Fibroblast of villous mesenchyme (primary cell): ENCODE measurements around the gene CD22. TPM values are rescaled to one million over a fixed set of nuclear protein-coding genes. Genes with fewer than 3 reads are reported as not detected.
"Not testable (repeated sequence)": the region's sequence is repeated elsewhere in the genome, so short reads cannot be mapped to it uniquely, and the experiment has no call there.

Source experiments
- DNase-seq: peaks from one replicate; pipeline ENCODE4 v3.0.0-alpha.2; 2010; ENCODE audit warnings: low read depth
- H3K4me3 ChIP-seq: 2 replicates; pipeline ENCODE4 v1.5.1; 2011; ENCODE audit warnings: low read depth, mild to moderate bottlenecking, low read length
- total RNA-seq: library from RNA; depleted of rRNA; stranded (reverse); fragments of >200 nt; gene quantifications from 2 replicates; pipeline ENCODE4 v1.2.3, GENCODE V29; 2012
- TF ChIP-seq, protein P1 (sequence below): IDR thresholded peaks from 2 replicates; pipeline ENCODE4 v1.5.1; 2012; ENCODE audit warnings: low read depth, mild to moderate bottlenecking, low read length; ENCODE audit not compliant: insufficient read depth

CD22 gene
- 0.32 TPM in 1 of 2 replicates, not detected in the other for total RNA-seq

- no peak within 1 kb of the TSS for H3K4me3 ChIP-seq
- no peak for DNase-seq
- TF ChIP-seq, protein P1, sequence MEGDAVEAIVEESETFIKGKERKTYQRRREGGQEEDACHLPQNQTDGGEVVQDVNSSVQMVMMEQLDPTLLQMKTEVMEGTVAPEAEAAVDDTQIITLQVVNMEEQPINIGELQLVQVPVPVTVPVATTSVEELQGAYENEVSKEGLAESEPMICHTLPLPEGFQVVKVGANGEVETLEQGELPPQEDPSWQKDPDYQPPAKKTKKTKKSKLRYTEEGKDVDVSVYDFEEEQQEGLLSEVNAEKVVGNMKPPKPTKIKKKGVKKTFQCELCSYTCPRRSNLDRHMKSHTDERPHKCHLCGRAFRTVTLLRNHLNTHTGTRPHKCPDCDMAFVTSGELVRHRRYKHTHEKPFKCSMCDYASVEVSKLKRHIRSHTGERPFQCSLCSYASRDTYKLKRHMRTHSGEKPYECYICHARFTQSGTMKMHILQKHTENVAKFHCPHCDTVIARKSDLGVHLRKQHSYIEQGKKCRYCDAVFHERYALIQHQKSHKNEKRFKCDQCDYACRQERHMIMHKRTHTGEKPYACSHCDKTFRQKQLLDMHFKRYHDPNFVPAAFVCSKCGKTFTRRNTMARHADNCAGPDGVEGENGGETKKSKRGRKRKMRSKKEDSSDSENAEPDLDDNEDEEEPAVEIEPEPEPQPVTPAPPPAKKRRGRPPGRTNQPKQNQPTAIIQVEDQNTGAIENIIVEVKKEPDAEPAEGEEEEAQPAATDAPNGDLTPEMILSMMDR = no peak
Measured at GRCh38 chr19:35328851-35329285, at the start of gene CD22. TSS of gene CD22 (plus strand) at chr19:35329187. CDS start at chr19:35332041, 2,854 bp downstream.

DNA sequence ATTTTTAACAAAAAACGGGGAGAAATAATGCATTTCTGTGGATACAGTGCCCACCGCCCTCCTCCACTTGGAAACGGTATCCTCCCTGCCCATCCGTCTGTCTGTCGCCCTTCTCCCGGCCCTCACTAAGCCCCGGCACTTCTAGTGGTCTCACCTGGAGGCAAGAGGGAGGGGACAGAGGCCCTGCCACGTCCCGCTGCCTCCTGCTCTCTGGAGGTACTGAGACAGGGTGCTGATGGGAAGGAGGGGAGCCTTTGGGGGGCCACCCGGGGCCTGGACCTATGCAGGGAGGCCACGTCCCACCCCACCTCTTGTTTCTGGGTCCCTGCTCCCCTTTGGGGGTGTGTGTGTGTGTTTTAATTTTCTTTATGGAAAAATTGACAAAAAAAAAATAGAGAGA is 49.6 kb upstream of the CD22 start:
- no peak overlapping the region for H3K4me3 ChIP-seq
- TF ChIP-seq, protein P1 = no peak
- DNase-seq = no peak

DNA sequence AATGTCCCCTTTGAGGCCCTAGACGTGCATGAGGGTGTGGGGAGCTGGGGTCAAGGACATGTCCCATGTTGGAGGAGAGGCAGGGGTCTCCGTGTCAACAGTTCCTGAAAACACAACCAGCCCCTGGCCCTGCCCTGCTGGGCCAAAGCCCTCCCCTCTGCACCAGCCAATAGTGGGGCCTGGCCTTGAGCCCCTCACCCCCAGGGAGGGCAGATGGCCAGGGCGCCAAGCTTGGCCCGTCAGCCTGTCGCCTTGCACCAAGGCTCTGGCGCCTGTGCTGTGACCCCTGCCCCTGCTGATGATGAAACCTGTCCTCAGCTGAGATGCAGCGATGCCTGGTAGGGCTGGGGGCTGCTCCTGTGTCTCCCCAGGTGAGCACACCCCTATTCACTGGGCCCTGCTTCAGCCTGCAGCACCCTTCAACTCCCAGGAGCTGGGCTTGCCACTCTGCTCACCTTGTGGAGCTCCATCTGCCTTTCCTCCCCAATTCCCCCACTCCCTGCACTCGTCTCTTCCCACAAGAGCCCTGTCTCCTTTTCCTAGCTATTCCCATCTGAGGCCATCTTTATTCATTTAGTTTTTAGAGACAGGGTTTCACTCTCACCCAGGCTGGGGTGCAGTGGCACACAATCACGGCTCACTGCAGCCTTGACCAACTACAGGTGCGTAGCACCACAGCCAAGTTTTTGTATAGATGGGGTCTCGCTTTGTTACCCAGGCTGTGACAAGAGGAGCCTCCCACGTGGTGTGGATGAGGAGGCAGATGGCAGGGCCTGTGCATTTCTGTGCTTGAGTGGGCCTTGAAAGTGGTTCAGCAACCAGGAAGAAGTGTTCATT is 48.8 kb upstream of the CD22 start:
- TF ChIP-seq, protein P1 = no peak
- H3K4me3 ChIP-seq = no peak overlapping the region
- DNase-seq = no peak

GRCh38 chr19:35281303-35281702 is 47.7 kb upstream of the CD22 start:
- TF ChIP-seq, protein P1 = no peak
- no peak for DNase-seq
- no peak overlapping the region for H3K4me3 ChIP-seq

GRCh38 chr19:35284153-35285094 is 44.6 kb upstream of the CD22 start:
- TF ChIP-seq, protein P1 = no peak
- no peak overlapping the region for H3K4me3 ChIP-seq
- no peak for DNase-seq

GRCh38 chr19:35285095-35285449 is 43.9 kb upstream of the CD22 start:
- no peak for DNase-seq
- TF ChIP-seq, protein P1 = no peak
- H3K4me3 ChIP-seq = no peak overlapping the region

DNA sequence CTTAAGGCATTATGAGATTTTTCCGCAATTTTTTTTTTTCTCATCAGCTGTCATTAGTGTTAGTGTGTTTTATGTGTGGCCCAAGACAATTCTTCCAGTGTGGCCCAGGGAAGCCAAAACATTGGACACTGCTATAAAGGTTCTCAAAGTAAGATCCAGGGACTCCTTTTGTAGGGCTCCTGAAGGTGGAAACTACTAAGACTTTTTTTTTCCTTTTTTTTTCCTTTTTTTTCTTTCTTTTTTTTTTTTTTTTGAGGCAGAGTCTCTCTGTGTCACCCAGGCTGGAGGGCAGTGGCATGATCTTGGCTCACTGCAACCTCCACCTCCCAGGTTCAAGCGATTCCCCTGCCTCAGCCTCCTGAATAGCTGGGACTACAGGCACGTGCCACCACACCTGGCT is 43.5 kb upstream of the CD22 start:
- H3K4me3 ChIP-seq, DNase-seq: not testable (repeated sequence)

- not testable (repeated sequence) for H3K4me3 ChIP-seq, DNase-seq
Measured at GRCh38 chr19:35286101-35286500, 42.9 kb upstream of the CD22 start.
